NCI-H774 (cell line): ENCODE data around the gene CHMP1A.
"Not testable (repeated sequence)": the region's sequence is repeated elsewhere in the genome, so short reads cannot be mapped to it uniquely, and the experiment has no call there.

Source experiments
- DNase-seq: peaks from one replicate; lab custom pipeline; 2025; lab: John Stamatoyannopoulos, UW

Gene CHMP1A

DNA sequence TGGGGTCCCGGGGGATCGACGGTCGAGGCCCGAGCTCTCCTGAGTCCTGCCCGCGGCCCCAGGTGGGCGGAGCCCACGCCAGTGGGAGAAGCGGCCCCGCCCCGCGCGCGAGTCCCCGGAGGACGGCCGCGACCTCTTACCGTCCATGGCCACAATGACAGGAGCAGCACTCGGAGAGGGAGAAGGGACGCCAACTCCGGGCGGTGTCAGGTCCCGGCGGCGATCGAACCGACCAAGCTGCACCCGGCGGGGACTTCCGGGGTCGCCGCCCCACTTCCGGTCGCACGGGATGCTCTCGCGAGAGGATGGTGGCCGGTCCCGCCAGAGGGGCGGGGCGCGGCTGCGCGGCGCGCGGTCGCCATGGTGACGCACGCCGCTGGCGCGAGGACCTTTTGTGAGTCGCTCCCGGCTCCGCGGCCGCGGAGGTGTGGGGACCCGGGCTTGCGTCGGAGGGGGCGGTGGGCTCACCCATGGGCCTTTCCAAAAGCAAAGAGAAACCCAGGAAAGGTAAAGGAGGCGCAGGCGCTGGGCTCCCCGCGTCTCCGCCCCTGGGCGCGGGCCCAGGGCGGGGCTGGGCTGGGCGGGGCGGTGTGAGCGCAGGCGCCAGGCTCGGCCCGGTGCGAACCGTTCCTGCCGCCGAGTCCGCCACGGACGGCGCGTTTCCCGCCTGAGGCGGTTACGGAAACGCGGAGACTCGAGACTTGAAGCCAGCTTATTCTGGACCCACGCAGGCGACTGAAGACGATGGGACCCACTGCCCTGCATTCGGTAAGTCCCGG is at the start of gene CHMP1A, which contains the start of gene SPATA33:
CHMP1A (minus strand) TSS at position 267 of the 779 bp plus-strand sequence; CDS start at position 147, 120 bp downstream.
SPATA33 (plus strand) TSS at position 395 of the 779 bp plus-strand sequence; CDS start at position 471, 76 bp downstream.
- peak; percentile 63 for DNase-seq

DNA sequence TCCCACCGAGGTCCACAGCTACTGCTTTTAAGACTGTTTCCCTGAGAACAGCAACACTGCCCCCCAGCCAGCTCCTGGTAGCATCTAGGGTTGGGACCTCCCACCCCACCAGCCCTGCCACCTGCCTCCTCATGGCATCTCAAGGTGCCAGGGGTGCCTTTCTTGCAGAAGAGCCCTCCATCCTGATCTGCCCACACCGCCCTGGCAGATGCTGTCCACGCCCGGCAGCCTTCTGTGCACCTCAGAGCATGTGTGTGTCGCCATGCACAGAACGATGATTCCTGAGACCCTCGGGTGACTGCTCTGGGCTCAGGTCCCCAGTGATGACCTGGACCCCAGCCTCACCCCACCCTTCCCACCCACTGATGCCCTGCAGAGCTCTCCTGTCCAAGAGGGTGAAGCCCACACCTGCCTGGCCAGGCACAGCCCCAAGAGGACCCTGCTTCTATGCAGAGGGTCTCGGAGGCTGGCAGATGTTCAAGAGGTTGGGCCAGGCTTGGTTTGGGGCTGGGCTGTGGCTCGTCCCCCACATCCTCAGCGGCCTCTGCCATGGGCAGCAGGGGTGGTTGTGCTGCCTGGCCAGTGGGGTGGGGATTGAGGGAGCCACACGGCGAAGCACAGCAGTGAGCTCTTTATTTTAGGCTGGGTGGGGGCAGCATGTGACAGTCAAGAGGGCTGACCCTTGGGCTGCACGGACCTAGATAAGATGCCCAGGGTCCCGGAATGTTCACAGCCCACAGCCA is 49.2 kb upstream of the CHMP1A start:
- DNase-seq: no peak

DNA sequence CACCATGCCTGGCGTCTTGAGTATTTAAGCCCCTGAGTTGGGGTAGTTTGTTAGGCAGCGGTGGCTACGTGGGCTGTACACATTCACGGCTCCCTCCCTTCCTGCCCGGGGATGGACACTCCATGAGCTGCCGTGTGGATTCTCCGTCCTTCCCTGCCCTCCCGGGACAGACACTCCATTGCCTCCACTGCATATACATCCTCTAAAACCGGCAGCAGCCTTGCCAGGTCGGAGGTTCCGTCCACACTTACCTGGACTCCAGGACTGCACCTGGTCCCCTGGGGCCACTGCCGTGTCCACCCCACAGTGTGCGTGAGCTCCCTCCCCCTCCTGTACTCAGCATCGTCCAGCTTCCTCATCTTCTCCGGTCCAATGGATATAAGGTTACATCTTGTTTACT is 47.5 kb upstream of the CHMP1A start:
- no peak for DNase-seq

DNA sequence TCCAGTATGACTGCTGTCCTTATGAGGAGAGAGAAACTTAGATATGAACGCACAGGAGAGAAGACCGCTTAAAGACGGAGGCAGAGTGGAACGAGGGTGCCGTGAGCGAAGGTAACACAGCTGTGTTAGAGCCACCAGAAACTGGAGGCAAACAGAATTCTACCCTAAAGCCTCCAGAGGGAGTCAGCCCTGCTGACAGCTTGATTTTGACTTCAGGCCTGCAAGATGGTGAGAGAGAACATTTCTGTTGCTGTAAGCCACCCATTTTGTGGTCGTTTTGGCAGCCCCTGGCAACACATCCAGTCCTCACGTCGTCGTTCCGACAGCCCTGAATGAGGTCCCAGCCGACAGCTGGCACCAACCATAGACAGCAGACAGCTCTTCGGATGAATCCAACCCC is 46.8 kb upstream of the CHMP1A start:
- DNase-seq: no peak

DNA sequence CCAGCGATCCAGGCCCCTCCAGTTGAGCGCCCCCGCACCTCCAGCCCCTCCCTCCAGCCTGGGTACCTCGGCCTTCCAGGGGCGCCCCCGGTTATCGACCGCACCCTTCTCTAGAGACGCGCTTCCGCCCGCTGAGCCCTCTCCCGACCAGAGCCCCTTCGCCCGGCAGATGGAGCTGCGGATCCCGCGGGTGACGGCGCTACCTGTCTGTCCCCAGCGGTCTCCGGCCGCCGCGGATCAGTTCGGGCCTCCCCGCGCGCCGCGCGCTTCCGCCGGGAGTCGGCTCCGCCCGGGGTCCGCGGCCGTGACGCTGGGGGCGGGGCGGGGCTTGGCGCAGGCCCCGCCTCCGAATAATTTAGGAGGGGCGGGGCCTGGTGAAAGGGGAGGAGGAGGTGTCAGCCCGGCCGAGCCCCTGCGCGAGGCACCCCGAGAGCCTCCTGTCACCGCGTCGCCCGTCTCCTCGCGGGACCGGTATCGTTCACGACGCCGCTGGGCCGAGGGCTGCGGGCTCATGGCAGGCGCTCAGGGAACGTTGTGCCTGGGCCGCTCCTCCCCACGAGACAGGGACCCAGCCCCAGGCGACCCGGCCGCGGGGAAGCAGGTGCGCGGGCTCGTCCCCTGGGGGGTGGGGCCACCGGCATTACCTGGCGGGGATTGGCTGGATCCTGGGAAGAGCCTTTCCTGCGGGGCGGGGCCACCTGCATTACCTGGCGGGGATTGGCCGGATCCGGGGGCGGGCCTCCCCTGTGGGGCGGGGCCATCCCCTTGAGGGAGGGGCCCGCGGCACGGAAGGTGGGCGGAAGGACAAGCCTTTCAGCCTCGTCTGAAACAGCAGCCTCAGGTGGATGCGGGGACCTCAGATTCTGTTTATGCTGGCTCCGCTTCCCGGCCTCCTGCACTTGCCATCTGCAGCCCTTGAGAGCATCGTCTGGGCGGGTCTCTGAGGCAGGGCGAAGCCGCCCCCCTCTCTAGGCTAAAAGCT is 44.2 kb upstream of the CHMP1A start, which contains the start of gene SPATA2L:
SPATA2L (minus strand) TSS at position 281 of the 982 bp plus-strand sequence. CDS start 473 bp downstream, outside the sequence.
- peak; percentile 78 for DNase-seq

DNA sequence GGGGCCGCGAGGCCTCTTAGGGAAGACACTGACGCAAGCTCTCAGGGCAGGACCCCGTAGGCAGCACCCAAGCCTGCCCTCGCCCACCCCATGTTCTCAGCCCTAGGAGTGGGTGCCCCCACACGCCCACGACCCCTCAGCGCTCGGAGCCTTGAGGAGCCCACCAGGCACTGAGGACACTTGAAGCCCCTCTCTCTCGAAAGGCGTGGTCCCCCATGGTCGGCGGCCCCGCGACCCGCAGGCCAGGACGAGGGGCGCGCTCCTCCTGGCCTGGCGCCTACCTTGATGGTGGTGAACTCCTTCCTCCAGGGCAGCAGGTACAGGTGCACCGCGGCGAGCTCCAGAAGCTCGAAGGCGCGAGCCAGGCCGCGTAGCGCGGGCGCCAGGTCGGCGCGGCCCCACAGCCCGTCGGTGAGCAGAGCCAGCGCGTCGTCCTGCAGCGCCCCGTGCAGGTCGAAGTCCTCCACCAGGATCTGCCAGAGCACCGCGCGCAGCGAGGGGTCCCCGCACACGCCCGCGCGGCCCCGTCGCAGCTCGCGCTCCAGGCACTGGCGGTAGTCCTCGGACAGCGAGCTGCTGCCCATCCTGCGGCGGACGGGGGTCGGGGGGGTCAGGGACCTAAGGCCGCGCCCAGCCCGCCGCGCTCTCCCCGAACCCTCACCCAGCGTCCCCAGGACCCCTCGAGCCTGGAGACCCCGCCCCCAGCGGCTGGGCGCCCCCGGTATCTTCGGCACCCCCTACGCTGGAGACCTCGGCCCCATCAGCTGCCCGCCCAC is 43.3 kb upstream of the CHMP1A start:
- peak; percentile 32 for DNase-seq

DNA sequence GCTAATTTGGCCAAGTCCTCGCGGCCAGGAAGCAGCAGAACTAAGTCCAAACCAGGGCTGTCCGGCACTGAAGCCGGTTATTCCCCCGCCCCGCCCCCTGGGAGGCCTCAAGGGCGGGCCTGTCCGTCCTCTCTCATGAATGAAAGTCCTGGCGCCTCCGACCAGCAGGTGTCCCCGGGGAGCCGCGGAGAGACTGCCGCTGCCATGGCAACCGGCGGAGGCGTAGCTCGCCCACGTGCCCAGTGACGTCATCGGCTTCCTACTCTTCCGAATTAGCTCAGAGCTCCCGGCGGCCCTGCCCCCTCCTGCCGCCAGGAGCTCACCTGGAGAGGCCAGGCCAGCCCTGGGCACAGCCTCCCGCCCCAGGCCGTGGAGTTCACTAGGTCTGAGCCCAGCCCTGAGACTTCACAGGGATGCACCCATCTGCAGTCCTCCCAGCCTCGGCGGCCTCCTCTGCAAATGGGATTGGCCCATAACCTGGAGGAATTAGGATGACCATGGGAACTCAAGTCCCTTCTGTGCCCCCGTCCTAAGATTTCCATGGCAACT is 42.7 kb upstream of the CHMP1A start:
- peak; percentile 92 for DNase-seq

DNA sequence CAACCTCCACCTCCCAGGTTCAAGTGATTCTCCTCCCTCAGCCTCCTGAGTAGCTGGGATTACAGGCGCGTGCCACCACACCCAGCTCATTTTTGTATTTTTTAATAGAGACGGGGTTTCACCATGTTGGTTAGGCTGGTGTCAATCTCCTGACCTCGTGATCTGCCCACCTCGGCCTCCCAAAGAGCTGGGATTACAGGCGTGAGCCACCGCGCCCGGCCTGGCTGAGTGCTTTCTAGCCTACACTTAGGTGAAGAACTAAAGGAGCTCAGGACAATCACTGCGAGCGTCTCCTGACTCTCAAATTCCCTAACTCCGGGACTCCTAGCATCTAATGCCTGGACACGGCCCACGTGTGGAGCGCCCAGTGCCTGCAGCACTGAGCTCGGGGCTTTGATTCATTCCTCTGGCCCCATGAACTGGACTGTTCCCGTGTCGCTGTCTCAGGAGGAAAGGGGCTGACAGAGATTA is 42.2 kb upstream of the CHMP1A start:
- not testable (repeated sequence) for DNase-seq

DNA sequence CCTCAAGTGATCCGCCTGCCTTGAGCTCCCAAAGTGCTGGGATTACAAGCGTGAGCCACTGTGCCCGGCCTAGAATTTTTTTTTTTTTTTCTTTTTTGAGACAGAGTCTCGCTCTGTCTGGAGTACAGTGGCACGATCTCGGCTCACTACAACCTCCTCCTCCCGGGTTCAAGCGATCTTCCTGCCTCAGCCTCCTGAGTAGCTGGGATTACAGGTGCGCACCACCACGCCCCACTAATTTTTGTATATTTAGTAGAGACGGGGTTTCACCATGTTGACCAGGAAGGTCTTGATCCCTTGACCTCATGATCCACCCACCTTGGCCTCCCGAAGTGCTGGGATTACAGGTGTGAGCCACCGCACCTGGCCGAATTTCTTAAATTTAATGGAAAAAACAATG is 41.2 kb upstream of the CHMP1A start:
- not testable (repeated sequence) for DNase-seq

DNA sequence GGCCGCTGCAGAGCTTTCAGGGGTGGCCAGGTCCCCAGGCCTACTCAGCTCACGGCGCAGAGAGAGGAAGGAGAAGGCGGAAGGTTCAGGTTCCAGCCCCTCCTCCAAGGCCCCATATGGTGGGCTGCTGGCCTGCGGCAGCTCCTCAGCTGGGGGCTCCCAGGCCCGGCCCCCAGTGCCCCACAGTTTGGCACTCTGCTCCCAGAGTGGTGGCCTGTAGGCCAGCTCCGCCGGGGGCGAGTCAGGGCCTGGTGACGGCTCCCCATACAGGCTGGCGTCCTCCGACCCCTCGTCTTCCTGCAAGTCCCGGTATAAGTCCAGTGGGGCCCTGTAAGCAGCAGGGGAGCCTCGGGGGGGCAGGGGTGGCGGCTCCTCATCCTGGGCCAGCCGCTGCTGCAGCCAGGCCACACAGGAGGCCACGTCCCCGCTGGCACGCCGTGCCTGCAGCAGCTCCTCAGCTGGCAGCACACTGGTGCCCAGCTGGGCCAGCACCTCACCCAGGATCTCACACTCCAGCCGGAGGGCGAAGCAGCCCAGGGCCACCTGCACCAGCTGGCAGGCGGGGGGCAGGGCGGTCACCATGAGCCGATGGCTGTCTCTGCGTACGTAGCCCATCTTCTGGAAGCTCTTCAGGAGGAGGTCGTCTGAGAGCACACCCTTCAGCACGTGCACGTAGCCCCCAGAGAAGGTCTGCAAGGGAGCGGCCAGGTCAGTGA is 40.3 kb upstream of the CHMP1A start:
- DNase-seq: no peak

DNA sequence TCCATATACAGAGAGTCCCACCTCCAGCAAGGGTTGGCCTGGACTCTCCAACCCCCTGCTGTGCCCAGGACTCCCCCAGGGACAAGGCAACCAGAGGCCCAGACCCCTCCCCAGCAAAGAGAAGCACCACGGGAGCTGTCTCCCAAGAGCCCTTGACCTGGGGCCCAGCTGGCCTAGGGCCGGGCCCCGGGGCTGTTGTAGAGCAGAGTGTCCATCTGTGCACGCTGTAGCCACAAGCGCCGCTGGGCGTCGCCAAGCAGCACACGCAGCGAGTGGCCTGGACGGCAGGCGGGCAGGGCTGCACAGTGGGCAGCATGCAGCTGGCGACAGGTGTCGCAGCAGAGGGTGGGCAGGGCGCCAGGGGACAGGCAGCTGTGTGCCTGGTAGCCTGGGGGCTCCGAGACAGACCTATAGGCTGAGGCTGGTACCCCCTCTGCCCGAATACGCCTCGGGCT is 39.7 kb upstream of the CHMP1A start:
- no peak for DNase-seq

DNA sequence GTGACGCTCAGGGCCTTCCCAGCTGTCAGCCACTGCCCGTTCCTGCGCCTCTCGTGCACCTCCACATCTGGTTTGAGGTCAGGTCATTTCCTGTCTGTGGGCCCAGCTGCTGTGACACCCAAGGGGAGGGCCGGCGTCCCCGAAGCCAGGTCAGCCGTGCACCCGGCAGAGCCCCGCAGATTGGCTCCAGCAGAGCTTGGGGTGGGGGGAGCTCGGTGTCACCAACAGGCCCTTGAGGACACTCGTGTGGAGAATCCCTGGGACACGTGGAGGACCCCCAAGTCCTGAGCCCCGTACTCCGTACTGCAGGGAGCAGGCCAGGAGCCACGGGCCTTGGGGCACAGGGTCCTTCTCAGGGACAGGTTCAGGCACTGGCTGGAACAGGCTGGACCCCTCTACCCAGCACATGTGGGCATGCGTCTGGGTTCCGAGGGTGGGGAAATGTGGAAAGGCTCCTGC is 39.2 kb upstream of the CHMP1A start:
- no peak for DNase-seq

DNA sequence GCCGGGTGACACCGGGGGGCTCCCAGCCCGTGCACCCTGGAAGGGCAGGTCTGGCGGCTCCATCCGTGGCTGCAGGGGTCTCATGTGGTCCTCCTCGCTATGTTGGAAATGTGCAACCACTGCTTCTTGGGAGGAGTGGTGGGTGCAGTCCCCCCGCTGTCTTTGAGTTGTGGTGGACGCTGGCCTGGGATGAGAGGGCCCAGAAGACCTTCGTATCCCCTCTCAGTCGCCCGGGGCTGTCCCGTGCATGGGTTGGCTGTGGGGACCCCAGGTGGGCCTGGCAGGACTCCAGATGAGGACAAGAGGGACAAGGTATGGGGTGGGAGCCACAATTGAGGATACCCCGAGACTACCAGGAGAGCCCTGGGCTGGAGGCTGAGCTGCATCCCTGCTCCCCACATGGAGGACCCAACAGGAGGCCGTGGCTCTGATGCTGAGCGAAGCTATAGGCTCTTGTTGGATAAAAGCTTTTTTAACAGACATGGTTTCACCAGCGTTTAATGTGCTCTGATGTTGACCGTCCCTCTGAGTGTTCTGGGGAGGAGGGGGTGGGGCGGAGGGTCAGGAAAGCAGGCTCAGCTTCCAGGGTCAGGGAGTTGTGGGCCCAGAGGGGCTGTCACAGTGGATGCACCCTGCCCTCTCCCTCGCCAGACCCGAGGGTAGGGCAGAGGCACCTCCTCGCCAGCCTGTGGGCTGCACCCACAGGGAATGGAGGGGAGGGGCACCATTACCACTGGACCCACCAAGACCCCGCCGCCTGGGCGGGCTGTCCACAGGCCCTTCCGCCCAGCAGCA is 38.6 kb upstream of the CHMP1A start:
- DNase-seq: no peak

DNA sequence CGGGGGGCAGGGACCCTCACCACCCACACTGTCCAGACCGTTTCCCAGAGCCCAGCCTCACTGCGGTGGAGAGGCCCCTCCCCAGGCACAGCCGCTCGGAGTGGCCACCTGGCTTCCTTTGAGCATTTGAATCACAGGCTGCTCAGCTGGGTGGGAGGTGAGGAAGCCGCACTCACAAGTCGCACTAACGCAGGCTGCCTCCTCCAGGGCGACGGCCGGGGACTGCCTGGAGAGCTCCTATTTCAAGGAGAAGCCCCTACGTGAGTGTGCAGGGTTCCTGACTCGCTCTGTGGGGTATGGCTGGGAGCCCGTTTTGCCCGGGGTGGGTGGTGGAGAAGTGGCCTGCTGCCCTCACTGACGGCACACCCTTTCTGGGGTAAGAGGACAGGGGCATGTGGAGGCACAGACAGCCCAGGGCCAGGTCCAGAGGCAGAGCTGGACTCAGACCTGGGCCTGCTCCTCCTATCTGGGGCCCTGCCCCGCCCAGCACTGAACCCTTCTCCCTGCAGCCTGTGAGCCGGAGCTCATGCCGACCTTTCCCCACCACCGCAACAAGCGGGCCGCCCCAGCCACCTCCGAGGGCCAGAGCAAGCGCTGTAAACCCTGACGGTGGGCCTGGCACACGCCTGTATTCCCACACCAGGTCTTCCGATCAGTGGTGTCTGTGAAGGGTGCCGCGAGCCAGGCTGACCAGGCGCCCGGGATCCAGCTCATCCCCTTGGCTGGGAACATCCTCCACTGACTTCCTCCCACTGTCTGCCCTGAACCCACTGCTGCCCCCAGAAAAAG is 37.8 kb upstream of the CHMP1A start:
- DNase-seq: no peak

DNA sequence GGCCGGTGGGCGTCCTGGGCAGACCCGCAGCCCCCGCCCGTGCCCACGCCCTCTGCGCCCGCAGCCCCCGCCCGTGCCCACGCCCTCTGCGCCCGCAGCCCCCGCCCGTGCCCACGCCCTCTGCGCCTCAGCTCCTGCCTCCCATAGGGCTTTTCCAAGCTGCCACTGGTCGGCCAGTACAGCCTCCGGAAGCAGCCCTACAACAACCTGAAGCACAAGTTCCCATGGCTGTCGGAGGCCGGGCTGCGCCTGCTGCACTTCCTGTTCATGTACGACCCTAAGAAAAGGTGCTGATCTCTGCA is 37.2 kb upstream of the CHMP1A start:
- DNase-seq: not testable (repeated sequence)

DNA sequence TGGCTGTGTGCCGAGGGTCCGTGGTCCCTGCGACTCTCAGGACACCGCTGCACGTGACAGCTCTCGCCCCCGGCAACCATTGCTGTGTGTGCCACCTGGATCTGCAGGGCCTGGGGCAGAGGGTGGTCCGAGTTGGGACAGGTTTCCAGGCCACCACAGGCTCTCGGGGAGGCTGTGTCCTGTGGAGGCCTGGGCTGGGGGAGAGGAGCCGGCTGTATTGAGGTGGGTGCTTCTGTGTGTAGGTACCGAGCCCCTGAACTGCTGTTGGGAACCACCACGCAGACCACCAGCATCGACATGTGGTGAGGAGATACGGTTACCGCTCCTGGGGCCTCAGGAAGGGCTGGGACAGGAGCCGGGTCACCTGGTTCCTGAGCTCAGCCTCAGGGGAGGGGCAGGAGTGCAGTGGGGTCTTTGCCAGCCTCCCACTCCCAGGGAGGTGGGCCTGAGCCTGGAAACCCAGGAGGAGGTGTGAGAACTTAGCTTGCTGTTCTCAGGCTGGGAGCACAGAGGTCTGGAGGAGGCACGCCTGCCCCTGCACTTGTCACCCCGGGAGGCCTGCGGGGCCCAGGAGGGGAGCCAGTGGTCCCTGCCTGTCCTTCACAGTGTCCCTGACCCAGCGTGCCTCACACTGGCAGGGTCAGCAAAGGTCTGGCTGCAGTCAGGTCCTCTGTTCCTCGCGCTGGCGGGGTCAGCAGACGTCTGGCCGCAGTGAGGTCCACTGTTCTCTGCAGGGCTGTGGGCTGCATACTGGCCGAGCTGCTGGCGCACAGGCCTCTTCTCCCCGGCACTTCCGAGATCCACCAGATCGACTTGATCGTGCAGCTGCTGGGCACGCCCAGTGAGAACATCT is 36.6 kb upstream of the CHMP1A start:
- no peak for DNase-seq

DNA sequence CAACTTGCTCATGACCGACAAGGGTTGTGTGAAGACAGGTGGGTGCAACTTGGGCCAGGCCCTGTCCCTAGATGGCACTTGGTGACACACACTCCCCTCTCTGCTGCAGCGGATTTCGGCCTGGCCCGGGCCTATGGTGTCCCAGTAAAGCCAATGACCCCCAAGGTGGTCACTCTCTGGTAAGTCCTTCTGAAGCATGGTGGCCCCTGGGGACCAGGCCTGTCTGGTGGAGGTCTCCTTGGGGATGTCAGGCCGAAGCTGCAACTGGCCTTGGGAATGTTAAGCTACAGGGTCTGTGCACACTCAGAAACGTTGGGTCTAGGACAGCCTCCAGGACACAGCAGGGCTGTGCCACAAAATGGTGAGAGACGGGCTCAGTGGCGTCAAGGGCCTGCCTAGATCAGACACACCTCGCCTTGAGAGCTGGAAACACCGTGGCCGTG is 35.8 kb upstream of the CHMP1A start:
- no peak for DNase-seq
